ENCODE results near the gene PCSK4.

GRCh38 chr19:1512671-1513498 lies 22.7 kb upstream of the PCSK4 start, which contains the start of gene ADAMTSL5:
- TF ChIP-seq MXD4 (CRISPR knock-in tag; IDR thresholded peaks at IDR 0.05), result no peak
- TF ChIP-seq KIAA2018 (CRISPR knock-in tag; IDR thresholded peaks at IDR 0.05; ENCODE audit: borderline replicate concordance), result no peak
- no peak for TF ChIP-seq E2F1 (CRISPR knock-in tag; IDR thresholded peaks at IDR 0.05)
- TF ChIP-seq RFXANK (CRISPR knock-in tag; IDR thresholded peaks at IDR 0.05), result no peak
- TF ChIP-seq ZSCAN12 (CRISPR knock-in tag; IDR thresholded peaks at IDR 0.05), result no peak
- TF ChIP-seq ZNF773 (CRISPR knock-in tag; IDR thresholded peaks at IDR 0.05; ENCODE audit: borderline replicate concordance), result no peak
- no peak for TF ChIP-seq CREB1 (IDR thresholded peaks at IDR 0.05)
- TF ChIP-seq CREB1 (CRISPR knock-in tag; IDR thresholded peaks at IDR 0.05), result no peak
- TF ChIP-seq NONO (IDR thresholded peaks at IDR 0.05), result no peak
- no peak for TF ChIP-seq NONO (CRISPR knock-in tag; conservative IDR thresholded peaks at IDR 0.05)
- TF ChIP-seq ATF4 (CRISPR knock-in tag; IDR thresholded peaks at IDR 0.05), result no peak
- TF ChIP-seq REPIN1 (CRISPR knock-in tag; IDR thresholded peaks at IDR 0.05; ENCODE audit: borderline replicate concordance, low read depth), result no peak
- no peak for TF ChIP-seq NR3C1 (CRISPR knock-in tag; IDR thresholded peaks at IDR 0.05)
- TF ChIP-seq CREM (IDR thresholded peaks at IDR 0.05), result no peak
- no peak for TF ChIP-seq CREM (CRISPR knock-in tag; IDR thresholded peaks at IDR 0.05)
- no peak for TF ChIP-seq RFX5 (IDR thresholded peaks at IDR 0.05; ENCODE audit: low read depth, low read length)

Data from HepG2 (cell line).